Activated CD4-positive, alpha-beta T cell treated with anti-CD3 and anti-CD28 coated beads for 36 hours (primary cell): Measurements from ENCODE around the gene P2RY2. TPM values are rescaled to one million over a fixed set of nuclear protein-coding genes. Genes with fewer than 3 reads are reported as not detected.
"Not testable (repeated sequence)": the region's sequence is repeated elsewhere in the genome, so short reads cannot be mapped to it uniquely, and the experiment has no call there.

Source experiments
- ATAC-seq: fragments of 200-7000 bp; cut with Tn5 transposase; one replicate; pipeline ENCODE4 v1.10.0; 2021; ENCODE audit warnings: mild to moderate bottlenecking, moderate library complexity
- CTCF ChIA-PET: fragments of 350-600 bp; sonication (Branson Sonifier 250); formaldehyde crosslinking; loops from one replicate; lab custom pipeline; 2021; ENCODE audit warnings: antibody characterized with exemption; lab: Charles Lee
- POLR2A ChIA-PET: fragments of 350-600 bp; sonication (Branson Sonifier 250); formaldehyde crosslinking; loops from one replicate; lab custom pipeline; 2021; ENCODE audit warnings: antibody characterized with exemption, inconsistent platforms; lab: Charles Lee
- DNase-seq: peaks from one replicate; pipeline ENCODE4 v3.0.0-alpha.2; 2020
- H3K27ac Mint-ChIP-seq: one replicate; pipeline ENCODE4 v1.8.0; 2021; ENCODE audit warnings: mixed read lengths
- H3K27me3 Mint-ChIP-seq: one replicate; pipeline ENCODE4 v1.8.0; 2021; ENCODE audit warnings: mixed read lengths
- H3K36me3 Mint-ChIP-seq: one replicate; pipeline ENCODE4 v1.8.0; 2021; ENCODE audit warnings: low read depth, mixed read lengths
- H3K4me1 Mint-ChIP-seq: one replicate; pipeline ENCODE4 v1.8.0; 2021; ENCODE audit warnings: mixed read lengths
- H3K4me3 Mint-ChIP-seq: one replicate; pipeline ENCODE4 v1.8.0; 2021; ENCODE audit warnings: mild to moderate bottlenecking, moderate library complexity, mixed read lengths
- H3K9me3 Mint-ChIP-seq: one replicate; pipeline ENCODE4 v1.8.0; 2021; ENCODE audit warnings: low read depth, mixed read lengths
- intact Hi-C, 2 experiments: fragments of 100-400 bp; cut with DNase I in 1 of 2; cut with micrococcal nuclease in 1 of 2; formaldehyde crosslinking; loops; one replicate each; pipeline versions ENCODE4 v1.14.2 to v1.15.1; 2022 to 2024; cut with DNase I, micrococcal nuclease
- total RNA-seq, 2 experiments: library from RNA; stranded (reverse); gene quantifications; one replicate each; pipeline ENCODE4 v1.2.3, GENCODE V29; 2021

P2RY2 gene
- total RNA-seq, 2 experiments from 2014 or later = not detected

- ChIA-PET CTCF (no interaction called here), POLR2A (no interaction called here)
- ATAC-seq (no peak), DNase-seq (no peak)
- H3K27ac Mint-ChIP-seq = no peak overlapping the region
- H3K36me3 Mint-ChIP-seq = no peaks in the 10 kb centered on the region
- no peaks in the 10 kb centered on the region for H3K27me3 Mint-ChIP-seq
- no peaks in the 10 kb centered on the region for H3K9me3 Mint-ChIP-seq
- no peaks in the 10 kb centered on the region for H3K4me1 Mint-ChIP-seq
- H3K4me3 Mint-ChIP-seq = no peak overlapping the region
- intact Hi-C loops = no loop called here
These were observed 20.7 kb upstream of the P2RY2 start for GRCh38 chr11:73197348-73197747.

- H3K4me3 Mint-ChIP-seq, H3K27ac Mint-ChIP-seq, CTCF ChIA-PET, ATAC-seq, intact Hi-C loops, DNase-seq, H3K27me3 Mint-ChIP-seq, H3K9me3 Mint-ChIP-seq, POLR2A ChIA-PET, H3K4me1 Mint-ChIP-seq, H3K36me3 Mint-ChIP-seq: not testable (repeated sequence)
These were observed 20.3 kb upstream of the P2RY2 start for GRCh38 chr11:73197787-73198186.

GRCh38 chr11:73198677-73199076 is 19.4 kb upstream of the P2RY2 start:
- no peaks in the 10 kb centered on the region for H3K36me3 Mint-ChIP-seq
- H3K9me3 Mint-ChIP-seq = no peaks in the 10 kb centered on the region
- CTCF ChIA-PET = no interaction called here
- intact Hi-C loops = no loop called here
- no peaks in the 10 kb centered on the region for H3K27me3 Mint-ChIP-seq
- no peak for ATAC-seq
- POLR2A ChIA-PET = no interaction called here
- no peaks in the 10 kb centered on the region for H3K4me1 Mint-ChIP-seq
- no peak overlapping the region for H3K27ac Mint-ChIP-seq
- no peak overlapping the region for H3K4me3 Mint-ChIP-seq
- no peak for DNase-seq

- ATAC-seq = no peak
- Mint-ChIP-seq H3K27me3 (peaks cover 2% of the 10 kb centered on the region), H3K27ac (no peak overlapping the region), H3K9me3 (no peaks in the 10 kb centered on the region), H3K4me1 (no peaks in the 10 kb centered on the region), H3K36me3 (no peaks in the 10 kb centered on the region), H3K4me3 (no peak overlapping the region)
- intact Hi-C loops = no loop called here
- no peak for DNase-seq
- ChIA-PET POLR2A (no interaction called here), CTCF (no interaction called here)
These were observed 18.6 kb upstream of the P2RY2 start for GRCh38 chr11:73199446-73199845.

- H3K36me3 Mint-ChIP-seq = no peaks in the 10 kb centered on the region
- ATAC-seq (no peak), DNase-seq (no peak)
- H3K4me3 Mint-ChIP-seq = no peak overlapping the region
- H3K4me1 Mint-ChIP-seq = no peaks in the 10 kb centered on the region
- H3K27ac Mint-ChIP-seq = no peak overlapping the region
- CTCF ChIA-PET = interaction anchor here (0.5 to 1.2 kb wide), 3 partner anchors 20 to 471 kb away, joined by 3 to 5 read pairs (median 3); no protein-coding TSS in a partner anchor
- intact Hi-C loops = no loop called here
- POLR2A ChIA-PET = no interaction called here
- H3K27me3 Mint-ChIP-seq = peaks cover 6% of the 10 kb centered on the region
- H3K9me3 Mint-ChIP-seq = no peaks in the 10 kb centered on the region
These were observed 17.8 kb upstream of the P2RY2 start for GRCh38 chr11:73200256-73200655.

- ChIA-PET POLR2A (no interaction called here), CTCF (no interaction called here)
- Mint-ChIP-seq H3K4me1 (no peaks in the 10 kb centered on the region), H3K4me3 (no peak overlapping the region), H3K27ac (no peak overlapping the region), H3K9me3 (no peaks in the 10 kb centered on the region), H3K27me3 (peaks cover 9% of the 10 kb centered on the region), H3K36me3 (no peaks in the 10 kb centered on the region)
- no peak for DNase-seq
- ATAC-seq = no peak
- intact Hi-C loops = no loop called here
These were observed 16.8 kb upstream of the P2RY2 start for GRCh38 chr11:73201249-73201648.

- CTCF ChIA-PET = interaction anchor here (0.7 to 0.9 kb wide), 2 partner anchors 15 to 593 kb away, joined by 3 read pairs; no protein-coding TSS in a partner anchor
- POLR2A ChIA-PET = no interaction called here
These were observed 15.9 kb upstream of the P2RY2 start for GRCh38 chr11:73201888-73202780.

GRCh38 chr11:73203322-73203721 is 14.8 kb upstream of the P2RY2 start:
- POLR2A ChIA-PET = no interaction called here
- peaks cover 9% of the 10 kb centered on the region for H3K27me3 Mint-ChIP-seq
- DNase-seq (no peak), ATAC-seq (no peak)
- intact Hi-C loops = no loop called here
- H3K4me3 Mint-ChIP-seq = no peak overlapping the region
- H3K27ac Mint-ChIP-seq = no peak overlapping the region
- H3K36me3 Mint-ChIP-seq = no peaks in the 10 kb centered on the region
- H3K4me1 Mint-ChIP-seq = no peaks in the 10 kb centered on the region
- CTCF ChIA-PET = no interaction called here
- no peaks in the 10 kb centered on the region for H3K9me3 Mint-ChIP-seq

More at GRCh38 chr11:73201888-73202780, 15.9 kb upstream of the P2RY2 start:
- intact Hi-C loops = no loop called here
- Mint-ChIP-seq H3K36me3 (no peaks in the 10 kb centered on the region), H3K4me1 (no peaks in the 10 kb centered on the region), H3K27ac (no peak overlapping the region), H3K27me3 (peaks cover 9% of the 10 kb centered on the region), H3K9me3 (no peaks in the 10 kb centered on the region), H3K4me3 (no peak overlapping the region)
- ATAC-seq = no peak
- no peak for DNase-seq

GRCh38 chr11:73203790-73204189 is 14.3 kb upstream of the P2RY2 start:
- Mint-ChIP-seq H3K9me3 (no peaks in the 10 kb centered on the region), H3K36me3 (no peaks in the 10 kb centered on the region), H3K4me3 (no peak overlapping the region), H3K27me3 (peaks cover 9% of the 10 kb centered on the region), H3K27ac (no peak overlapping the region), H3K4me1 (no peaks in the 10 kb centered on the region)
- ChIA-PET POLR2A (no interaction called here), CTCF (no interaction called here)
- intact Hi-C loops = no loop called here
- ATAC-seq = no peak
- no peak for DNase-seq

- Mint-ChIP-seq H3K9me3 (no peaks in the 10 kb centered on the region), H3K27ac (no peak overlapping the region), H3K36me3 (no peaks in the 10 kb centered on the region), H3K4me3 (no peak overlapping the region), H3K27me3 (peaks cover 9% of the 10 kb centered on the region), H3K4me1 (no peaks in the 10 kb centered on the region)
- ChIA-PET CTCF (interaction anchor here (0.6 kb wide), 2 partner anchors 65 to 1190 kb away, joined by 3 read pairs; no protein-coding TSS in a partner anchor), POLR2A (no interaction called here)
- intact Hi-C loops = no loop called here
- DNase-seq = peak; percentile 0
- ATAC-seq = no peak
These were observed 13.4 kb upstream of the P2RY2 start for GRCh38 chr11:73204711-73205121.

GRCh38 chr11:73205661-73206343 is 12.3 kb upstream of the P2RY2 start:
- Mint-ChIP-seq H3K4me3 (no peak overlapping the region), H3K9me3 (no peaks in the 10 kb centered on the region), H3K27me3 (peaks cover 9% of the 10 kb centered on the region), H3K27ac (no peak overlapping the region), H3K4me1 (no peaks in the 10 kb centered on the region), H3K36me3 (no peaks in the 10 kb centered on the region)
- ATAC-seq (no peak), DNase-seq (no peak)
- CTCF ChIA-PET = interaction anchor here (1.0 kb wide), 1 partner anchor 472 kb away, joined by 3 read pairs; no protein-coding TSS in a partner anchor
- intact Hi-C loops = no loop called here
- POLR2A ChIA-PET = no interaction called here
